DMS153 treated with DMSO at 0.1 percent for 48 hours (cell line): ENCODE measurements around the gene HMGA1.

ENCODE experiments used
- DNase-seq: peaks from one replicate; lab custom pipeline; 2025; ENCODE audit not compliant: unreplicated experiment; lab: John Stamatoyannopoulos, UW

Gene HMGA1

GRCh38 chr6:34285448-34286164 lies 48.9 kb downstream of the HMGA1 start:
- no peak for DNase-seq

- DNase-seq = no peak
Measured at GRCh38 chr6:34288581-34288980, 51.9 kb downstream of the HMGA1 start.

- DNase-seq = no peak
Measured at GRCh38 chr6:34289137-34289536, 52.5 kb downstream of the HMGA1 start.

- DNase-seq = no peak
Measured at GRCh38 chr6:34292954-34293353, 56.3 kb downstream of the HMGA1 start.

- no peak for DNase-seq
Measured at GRCh38 chr6:34295721-34296120, 59.0 kb downstream of the HMGA1 start.
